GM19467 (cell line): ENCODE results near the gene DYNC1LI2.

Experiments
- ATAC-seq: cut with Tn5 transposase; IDR thresholded peaks from one replicate; pipeline ENCODE4 v1.9.1; 2021; ENCODE audit warnings: mild to moderate bottlenecking, moderate library complexity; ENCODE audit not compliant: unreplicated experiment

Gene DYNC1LI2

GRCh38 chr16:66740533-66740932 is 10.9 kb downstream of the DYNC1LI2 start:
- ATAC-seq = no peak

- no peak for ATAC-seq
Observed at GRCh38 chr16:66740010-66740409, 11.4 kb downstream of the DYNC1LI2 start.

- ATAC-seq = no peak
Observed at GRCh38 chr16:66735891-66736290, 15.5 kb downstream of the DYNC1LI2 start.

DNA sequence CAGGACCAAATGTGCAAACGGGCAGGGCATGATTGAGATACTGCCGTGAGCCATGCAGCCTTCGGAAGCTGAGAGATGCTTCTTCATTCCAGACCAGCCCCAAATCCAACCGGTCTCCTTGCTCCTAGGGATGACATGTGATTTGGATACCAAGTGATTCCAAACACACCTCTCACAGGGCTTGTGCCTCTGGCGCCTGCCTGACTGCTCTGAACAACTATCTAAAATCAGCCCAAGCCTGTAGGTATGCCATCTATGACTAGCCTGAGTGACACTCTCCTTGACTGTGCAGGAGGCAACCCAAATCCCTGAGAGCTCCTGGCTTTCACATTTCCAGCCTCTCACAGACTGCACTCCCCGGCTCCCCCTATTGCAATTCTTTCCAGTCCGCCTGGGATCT is 20.3 kb downstream of the DYNC1LI2 start:
- no peak for ATAC-seq

DNA sequence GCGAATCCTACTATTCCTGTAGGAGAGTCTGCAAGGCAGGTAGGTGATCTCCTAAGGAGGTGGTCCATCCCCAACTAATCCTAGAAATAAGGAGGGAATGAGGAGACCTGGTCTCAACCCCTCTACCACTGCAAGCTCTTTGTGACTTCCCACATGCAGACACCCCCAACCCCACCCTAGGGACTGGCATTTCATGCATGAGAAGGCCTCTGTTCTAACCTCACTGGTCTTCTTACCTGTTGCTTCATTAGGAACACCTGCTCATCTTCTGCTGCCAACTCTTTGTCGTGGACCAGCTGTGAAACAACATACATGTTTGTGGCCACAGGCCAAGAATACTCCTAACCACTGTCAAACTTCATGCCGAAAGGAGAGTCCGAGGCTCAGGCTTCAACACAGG is 22.6 kb downstream of the DYNC1LI2 start:
- no peak for ATAC-seq

GRCh38 chr16:66728117-66728787 is 23.2 kb downstream of the DYNC1LI2 start:
- ATAC-seq = no peak

DNA sequence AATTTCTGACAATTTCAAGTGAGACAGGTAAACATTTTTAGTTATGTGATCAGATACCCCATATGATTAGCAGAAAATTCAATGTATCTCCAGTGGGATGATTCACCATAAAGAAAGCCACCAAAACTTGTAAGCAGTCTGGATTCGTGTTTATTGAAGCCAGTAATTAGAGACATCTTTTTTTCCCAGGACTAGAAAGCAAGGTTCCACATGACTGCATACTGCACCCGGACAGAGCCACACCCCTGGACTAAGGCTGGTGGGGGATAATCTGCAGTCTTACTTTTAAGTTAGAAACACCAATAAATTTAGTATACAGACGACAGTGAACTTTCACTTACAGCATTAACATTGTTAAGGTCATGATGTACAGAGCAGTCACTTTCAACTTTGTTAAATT is 30.6 kb downstream of the DYNC1LI2 start:
- ATAC-seq = no peak

DNA sequence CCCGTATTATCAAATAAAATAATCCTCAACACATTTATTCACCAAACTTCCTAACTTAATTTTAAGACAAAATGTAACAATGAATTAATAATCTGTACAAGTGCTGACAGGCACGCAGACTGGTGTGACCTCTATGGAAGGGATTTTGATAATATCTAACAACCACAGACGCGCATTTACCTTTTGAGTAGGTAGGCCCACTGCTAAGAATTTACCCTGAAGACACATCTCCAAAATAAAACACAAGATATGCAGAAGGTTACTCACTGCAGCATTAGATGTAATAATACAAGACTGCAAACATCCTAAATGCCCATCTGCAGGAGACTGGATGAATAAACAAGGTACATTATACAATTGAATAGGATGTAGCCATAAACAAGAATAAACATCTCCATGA is 32.2 kb downstream of the DYNC1LI2 start:
- no peak for ATAC-seq

DNA sequence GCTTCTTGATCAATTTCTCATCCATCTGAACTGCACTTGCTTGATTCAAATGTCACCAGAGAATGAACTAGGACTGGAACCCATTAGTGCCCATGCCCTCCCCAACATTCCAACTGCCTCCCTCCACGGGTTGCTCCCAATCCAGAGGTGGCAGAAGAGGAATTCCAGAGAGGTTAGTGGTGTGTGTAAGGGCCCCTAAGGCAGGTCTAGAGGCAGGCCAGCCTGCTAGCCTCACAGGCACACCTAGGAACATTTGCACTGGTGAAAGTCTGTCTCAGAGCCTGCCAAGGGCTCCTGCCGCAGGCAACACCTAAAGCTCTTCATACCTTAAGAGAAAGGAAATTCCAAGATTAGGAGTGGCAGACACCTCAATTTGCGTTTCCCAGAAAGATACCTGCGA is 33.6 kb downstream of the DYNC1LI2 start:
- ATAC-seq = no peak

DNA sequence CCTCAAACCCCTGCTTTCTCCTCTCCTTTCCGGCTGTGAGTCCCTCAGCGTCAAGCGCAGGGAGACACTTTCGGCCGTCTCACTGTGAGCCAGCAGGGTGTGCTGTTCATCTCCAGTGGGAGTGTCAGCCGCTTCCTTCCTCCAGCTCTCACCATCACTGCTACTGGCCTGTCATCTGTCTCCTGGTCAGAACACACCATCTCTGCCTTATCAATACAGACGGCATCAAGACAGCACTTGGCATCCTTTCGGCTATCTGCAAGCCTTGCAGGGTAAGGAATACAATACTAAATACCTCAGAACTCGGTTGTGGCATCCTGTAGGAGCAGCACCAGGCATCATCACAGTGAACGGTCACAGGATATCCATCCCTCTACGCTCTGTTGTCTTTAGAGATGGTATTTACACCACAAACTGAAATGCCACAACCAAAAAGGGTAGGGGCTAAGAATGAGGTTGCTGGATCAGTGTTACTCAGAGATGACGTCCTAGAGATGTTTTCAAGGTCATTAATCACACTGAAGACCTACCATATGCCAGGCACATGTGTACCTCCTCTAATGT is 34.2 kb downstream of the DYNC1LI2 start:
- no peak for ATAC-seq

- ATAC-seq = no peak
Observed at GRCh38 chr16:66714654-66715307, 36.6 kb downstream of the DYNC1LI2 start.

- ATAC-seq = no peak
Observed at GRCh38 chr16:66714062-66714461, 37.3 kb downstream of the DYNC1LI2 start.

DNA sequence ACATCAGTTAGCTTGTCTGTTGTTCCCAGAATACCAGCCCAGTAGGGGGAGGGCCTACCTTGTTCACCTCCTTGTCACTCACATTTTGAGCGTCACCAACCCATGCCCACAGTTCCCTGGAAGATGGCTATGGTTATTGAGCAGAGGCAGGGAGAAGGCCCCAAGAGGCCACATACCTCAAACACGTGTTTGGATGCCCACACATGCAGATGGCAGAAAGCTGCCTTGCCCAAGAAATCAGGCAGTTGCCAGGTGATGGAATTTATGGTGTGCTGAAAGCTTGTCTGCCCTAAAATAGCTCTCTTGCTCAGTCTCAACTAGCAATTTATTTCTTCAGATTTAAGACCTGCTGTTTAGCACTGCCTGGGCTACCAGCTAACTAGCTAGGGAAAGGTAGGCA is 38.3 kb downstream of the DYNC1LI2 start:
- ATAC-seq = no peak

GRCh38 chr16:66712512-66712911 is 38.9 kb downstream of the DYNC1LI2 start:
- ATAC-seq = no peak

GRCh38 chr16:66711581-66711980 is 39.8 kb downstream of the DYNC1LI2 start:
- no peak for ATAC-seq

GRCh38 chr16:66706506-66706880 is 44.9 kb downstream of the DYNC1LI2 start:
- no peak for ATAC-seq

- no peak for ATAC-seq
Observed at GRCh38 chr16:66705790-66706505, 45.5 kb downstream of the DYNC1LI2 start.

DNA sequence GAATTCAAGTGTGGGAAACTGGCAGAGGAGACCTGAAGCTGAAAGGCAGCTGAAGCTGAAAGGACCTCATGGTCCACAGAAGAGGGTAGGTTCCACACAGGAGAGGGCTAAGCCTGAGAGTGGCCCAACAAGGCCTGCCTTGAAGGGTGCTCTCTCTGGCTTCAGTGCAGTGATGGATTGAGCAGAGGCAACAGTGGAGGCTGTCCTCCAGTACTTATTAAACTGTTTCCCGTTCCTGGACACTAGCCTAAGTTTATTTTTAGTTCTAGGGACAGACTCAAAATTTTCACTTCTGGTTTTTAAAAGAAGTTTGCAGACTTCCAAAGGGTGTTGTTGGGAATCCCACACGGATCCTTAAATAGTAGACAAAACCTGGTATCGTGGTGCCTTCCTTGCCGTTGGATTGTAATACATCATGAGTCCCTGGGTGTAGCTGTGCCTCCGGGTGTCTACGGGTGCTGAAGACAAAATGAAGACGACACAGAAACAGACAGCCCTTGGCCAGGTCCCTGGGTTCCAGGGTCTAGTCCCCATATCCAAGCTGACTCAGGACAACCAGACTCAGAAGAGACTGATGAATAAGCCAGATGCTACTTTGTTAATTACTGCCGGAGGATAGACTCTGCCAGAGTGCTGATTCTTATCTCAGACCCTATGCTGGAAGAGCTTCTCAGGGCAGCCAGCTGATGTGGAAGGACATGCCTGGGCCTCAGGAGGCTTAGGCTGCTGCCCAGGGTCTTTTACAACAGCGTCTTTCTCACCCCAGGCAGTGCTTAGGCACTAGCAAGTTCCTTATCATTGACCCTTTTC is 47.8 kb downstream of the DYNC1LI2 start:
- ATAC-seq = no peak

- no peak for ATAC-seq
Observed at GRCh38 chr16:66701516-66701915, 49.9 kb downstream of the DYNC1LI2 start.

GRCh38 chr16:66701026-66701425 is 50.4 kb downstream of the DYNC1LI2 start:
- ATAC-seq = no peak

- ATAC-seq = no peak
Observed at GRCh38 chr16:66699898-66700297, 51.5 kb downstream of the DYNC1LI2 start.
